Neural crest cell (in vitro differentiated cells): ENCODE data around the gene DBNL. TPM values are rescaled to one million over a fixed set of nuclear protein-coding genes. Genes with fewer than 3 reads are reported as not detected.

Source experiments
- DNase-seq: peaks from one replicate; pipeline ENCODE4 v3.0.0; 2021; ENCODE audit warnings: low read depth, mixed read lengths, low spot score
- H3K27ac Mint-ChIP-seq: one replicate; pipeline ENCODE4 v1.8.0; 2021; ENCODE audit warnings: mild to moderate bottlenecking, mixed read lengths; ENCODE audit not compliant: unreplicated experiment
- H3K27me3 Mint-ChIP-seq: 2 replicates; pipeline ENCODE4 v1.8.0; 2021; ENCODE audit warnings: low read depth, mild to moderate bottlenecking, mixed read lengths
- H3K36me3 Mint-ChIP-seq: 2 replicates; pipeline ENCODE4 v1.8.0; 2021; ENCODE audit warnings: low read depth, mild to moderate bottlenecking, mixed read lengths
- H3K4me1 Mint-ChIP-seq: 2 replicates; pipeline ENCODE4 v1.8.0; 2021; ENCODE audit warnings: mixed read lengths
- H3K4me3 Mint-ChIP-seq: one replicate; pipeline ENCODE4 v1.8.0; 2021; ENCODE audit warnings: mild to moderate bottlenecking, mixed read lengths
- H3K9me3 Mint-ChIP-seq: 2 replicates; pipeline ENCODE4 v1.8.0; 2021; ENCODE audit warnings: mixed read lengths
- CTCF ChIP-seq: fragments of 200-600 bp; sonication (generic); conservative IDR thresholded peaks from 2 replicates; pipeline ENCODE4 v1.5.0; 2021; ENCODE audit warnings: antibody characterized with exemption, mild to moderate bottlenecking
- total RNA-seq: library from RNA; stranded (reverse); gene quantifications from 2 replicates; pipeline ENCODE4 v1.2.1, GENCODE V29; 2021

DBNL gene
- total RNA-seq, 1 donor from 2014 or later = 74.6 TPM

GRCh38 chr7:44077061-44077460 lies 32.6 kb downstream of the DBNL start:
- Mint-ChIP-seq H3K4me3 (no peak overlapping the region), H3K36me3 (peaks cover 3% of the 10 kb centered on the region)
- no peak for DNase-seq

GRCh38 chr7:44077681-44078091 lies 33.2 kb downstream of the DBNL start:
- H3K4me1 Mint-ChIP-seq = peaks cover 8% of the 10 kb centered on the region
- no peaks in the 10 kb centered on the region for H3K36me3 Mint-ChIP-seq
- H3K9me3 Mint-ChIP-seq = no peaks in the 10 kb centered on the region
- H3K27ac Mint-ChIP-seq = no peak overlapping the region
- no peaks in the 10 kb centered on the region for H3K27me3 Mint-ChIP-seq
- no peak for TF ChIP-seq CTCF
- H3K4me3 Mint-ChIP-seq = peak overlapping the region; percentile 47
- no peak for DNase-seq

More at GRCh38 chr7:44077061-44077460, 32.6 kb downstream of the DBNL start:
- Mint-ChIP-seq H3K27me3 (peaks cover 3% of the 10 kb centered on the region), H3K4me1 (peaks cover 12% of the 10 kb centered on the region), H3K27ac (no peak overlapping the region), H3K9me3 (no peaks in the 10 kb centered on the region)
- TF ChIP-seq CTCF = no peak

DNA sequence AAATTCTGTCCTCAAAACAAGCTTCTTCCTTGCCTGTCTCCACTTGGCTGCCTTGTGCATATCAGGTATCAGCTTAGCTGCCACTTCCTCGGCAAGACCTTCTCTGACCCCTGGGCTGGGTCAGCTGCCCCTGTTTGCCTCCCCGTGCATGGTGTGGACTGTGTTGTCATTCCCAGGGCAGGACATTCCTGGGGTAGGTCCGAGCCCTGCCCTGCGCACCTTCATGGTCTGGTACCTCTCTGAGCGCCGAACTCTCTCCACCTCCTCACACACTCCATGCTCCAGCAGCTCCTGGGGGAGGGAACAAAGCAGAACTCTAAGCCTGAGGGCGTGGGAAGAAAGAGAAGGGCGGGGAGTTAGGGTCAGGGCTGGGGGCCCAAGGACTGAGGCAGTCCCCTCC lies 34.0 kb downstream of the DBNL start:
- DNase-seq = no peak
- Mint-ChIP-seq H3K4me3 (no peak overlapping the region), H3K36me3 (no peaks in the 10 kb centered on the region), H3K4me1 (peaks cover 14% of the 10 kb centered on the region), H3K9me3 (no peaks in the 10 kb centered on the region), H3K27me3 (no peaks in the 10 kb centered on the region), H3K27ac (no peak overlapping the region)
- TF ChIP-seq CTCF = no peak

GRCh38 chr7:44079331-44080021 lies 35.0 kb downstream of the DBNL start:
- Mint-ChIP-seq H3K4me3 (no peak overlapping the region), H3K27me3 (peaks cover 8% of the 10 kb centered on the region), H3K36me3 (no peaks in the 10 kb centered on the region), H3K9me3 (no peaks in the 10 kb centered on the region), H3K27ac (no peak overlapping the region), H3K4me1 (peaks cover 15% of the 10 kb centered on the region)
- no peak for TF ChIP-seq CTCF
- DNase-seq = no peak

DNA sequence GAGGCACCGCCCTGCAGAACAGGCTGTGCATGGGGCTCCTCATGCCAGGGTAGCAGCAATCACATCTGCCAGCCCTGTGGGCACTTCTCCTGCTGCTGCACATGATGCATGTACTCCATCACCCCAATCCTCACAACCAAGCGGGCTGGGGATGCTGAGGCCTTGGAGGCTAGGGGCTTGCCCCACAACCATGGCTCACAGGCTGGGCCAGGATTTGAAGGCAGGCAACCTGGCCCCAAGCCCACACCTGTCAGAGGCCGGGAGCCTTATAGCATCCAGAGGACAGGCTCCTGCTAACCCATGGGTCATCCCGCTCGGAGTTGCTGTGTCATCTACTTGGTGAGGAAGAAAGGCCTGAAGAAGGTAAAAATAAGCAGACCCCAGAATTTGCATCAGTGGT lies 35.6 kb downstream of the DBNL start:
- peak overlapping the region; percentile 41 for H3K4me3 Mint-ChIP-seq

More for the DNA sequence above, 35.6 kb downstream of the DBNL start:
- Mint-ChIP-seq H3K4me1 (peaks cover 15% of the 10 kb centered on the region), H3K27me3 (peaks cover 8% of the 10 kb centered on the region), H3K36me3 (no peaks in the 10 kb centered on the region), H3K9me3 (no peaks in the 10 kb centered on the region), H3K27ac (no peak overlapping the region)
- DNase-seq = no peak
- no peak for TF ChIP-seq CTCF
